GM12801 (cell line): ENCODE measurements around the gene MYCBPAP.

Source experiments
- TF ChIP-seq, protein P1 (sequence below): IDR thresholded peaks from one replicate; pipeline ENCODE4 v1.5.1; 2011; ENCODE audit warnings: control low read depth; ENCODE audit not compliant: insufficient read length; ENCODE audit errors: extremely low read depth

The MYCBPAP gene

GRCh38 chr17:50508573-50509460 lies 578 bp downstream of the MYCBPAP start:
- TF ChIP-seq, protein P1, sequence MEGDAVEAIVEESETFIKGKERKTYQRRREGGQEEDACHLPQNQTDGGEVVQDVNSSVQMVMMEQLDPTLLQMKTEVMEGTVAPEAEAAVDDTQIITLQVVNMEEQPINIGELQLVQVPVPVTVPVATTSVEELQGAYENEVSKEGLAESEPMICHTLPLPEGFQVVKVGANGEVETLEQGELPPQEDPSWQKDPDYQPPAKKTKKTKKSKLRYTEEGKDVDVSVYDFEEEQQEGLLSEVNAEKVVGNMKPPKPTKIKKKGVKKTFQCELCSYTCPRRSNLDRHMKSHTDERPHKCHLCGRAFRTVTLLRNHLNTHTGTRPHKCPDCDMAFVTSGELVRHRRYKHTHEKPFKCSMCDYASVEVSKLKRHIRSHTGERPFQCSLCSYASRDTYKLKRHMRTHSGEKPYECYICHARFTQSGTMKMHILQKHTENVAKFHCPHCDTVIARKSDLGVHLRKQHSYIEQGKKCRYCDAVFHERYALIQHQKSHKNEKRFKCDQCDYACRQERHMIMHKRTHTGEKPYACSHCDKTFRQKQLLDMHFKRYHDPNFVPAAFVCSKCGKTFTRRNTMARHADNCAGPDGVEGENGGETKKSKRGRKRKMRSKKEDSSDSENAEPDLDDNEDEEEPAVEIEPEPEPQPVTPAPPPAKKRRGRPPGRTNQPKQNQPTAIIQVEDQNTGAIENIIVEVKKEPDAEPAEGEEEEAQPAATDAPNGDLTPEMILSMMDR: no peak

GRCh38 chr17:50511058-50511457 lies 2.8 kb downstream of the MYCBPAP start:
- TF ChIP-seq, protein P1: no peak

DNA sequence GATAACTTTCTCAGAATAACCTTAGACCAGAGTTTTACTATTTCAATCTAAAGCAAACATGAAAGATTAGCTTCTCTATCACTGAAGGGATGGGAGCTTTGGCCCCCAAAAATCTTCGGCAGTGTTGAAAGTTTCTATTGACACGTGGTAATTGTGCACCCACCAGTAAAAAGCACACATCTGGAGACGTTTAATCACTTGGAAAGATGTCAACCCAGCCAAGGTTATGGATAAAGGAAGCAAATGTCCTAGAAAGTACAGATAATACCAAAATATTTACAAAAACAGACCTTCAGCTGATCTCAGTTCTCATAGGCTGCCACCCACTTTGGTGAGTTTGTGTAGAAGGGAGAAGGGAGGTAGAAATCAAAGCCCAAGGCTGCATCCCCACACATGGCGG lies 5.3 kb downstream of the MYCBPAP start:
- TF ChIP-seq, protein P1: no peak

DNA sequence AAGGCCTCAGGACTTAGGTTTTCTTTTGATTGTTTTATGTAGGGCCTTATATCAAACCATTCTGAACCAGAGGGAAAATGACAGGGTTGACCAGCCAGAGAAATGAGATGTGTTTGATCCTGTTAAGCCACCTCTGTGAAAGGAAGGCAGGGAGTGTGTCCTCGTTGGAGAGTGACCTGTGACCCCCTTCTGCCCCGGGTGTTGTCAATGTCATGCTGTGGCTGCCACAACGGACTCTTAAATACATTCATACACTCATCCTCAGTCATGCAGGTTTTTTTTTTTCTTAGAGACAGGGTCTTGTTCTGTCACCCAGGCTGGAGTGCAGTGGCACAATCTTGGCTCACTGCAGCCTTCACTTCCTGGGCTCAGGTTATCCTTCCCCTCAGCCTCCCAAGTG lies 6.1 kb downstream of the MYCBPAP start:
- TF ChIP-seq, protein P1: no peak

DNA sequence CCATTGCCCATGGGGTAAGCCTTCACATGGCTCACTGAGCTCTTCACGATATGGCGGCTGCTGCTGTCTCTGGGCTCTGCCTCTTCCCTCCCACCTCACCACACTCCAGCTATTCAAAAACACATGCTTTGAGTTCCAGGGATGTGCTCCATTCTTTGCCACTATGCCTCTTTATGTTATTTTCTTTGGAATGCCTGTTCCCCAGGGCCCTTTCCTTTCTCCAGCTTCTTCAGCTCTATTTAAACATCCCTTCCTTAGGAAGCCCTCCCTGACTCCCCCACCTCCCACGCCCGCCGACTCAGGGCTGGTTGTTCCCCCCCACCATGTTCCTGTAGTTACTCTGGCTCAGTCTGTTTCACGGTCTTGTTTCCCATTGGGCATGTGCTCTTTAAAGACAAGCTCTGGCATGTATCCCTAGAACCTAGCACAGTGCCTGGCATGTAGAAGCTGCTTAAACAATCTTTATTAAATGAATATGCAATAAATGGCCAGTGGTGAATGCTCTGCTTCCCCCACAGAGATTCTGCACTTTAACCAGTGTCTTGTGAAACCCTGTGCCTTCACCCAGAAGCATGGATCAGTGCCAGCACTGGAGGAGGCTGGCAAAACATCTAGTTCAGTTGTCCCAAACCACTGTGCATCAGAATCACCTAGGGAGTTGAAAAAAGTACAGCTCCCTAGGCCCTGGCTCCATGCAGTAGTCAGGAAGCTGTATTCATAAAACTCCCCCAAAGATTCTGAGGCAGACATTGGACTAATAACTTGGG lies 6.9 kb downstream of the MYCBPAP start:
- TF ChIP-seq, protein P1: no peak

DNA sequence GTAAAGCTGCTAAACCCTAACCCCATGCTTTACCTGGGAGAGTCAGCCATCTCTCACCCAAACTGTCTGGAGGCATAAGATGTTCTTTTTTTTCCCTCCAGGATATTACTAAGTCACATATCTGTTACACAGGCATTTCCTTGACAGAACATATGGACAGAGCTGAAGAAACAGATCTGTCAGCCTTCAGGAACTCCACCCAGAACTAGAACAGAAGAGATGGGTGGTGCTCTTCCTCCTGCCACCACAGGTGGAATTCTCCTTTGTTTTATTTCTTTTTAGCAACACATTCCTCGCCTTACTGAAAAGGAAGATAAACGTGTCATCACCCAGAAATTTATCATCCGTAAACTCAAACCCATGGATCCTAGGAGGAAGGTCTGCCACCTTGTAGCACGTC lies 8.8 kb downstream of the MYCBPAP start:
- TF ChIP-seq, protein P1: no peak
